Gastrocnemius medialis (tissue), 4 donors: ENCODE results near the gene CAPZA2. TPM values are rescaled to one million over a fixed set of nuclear protein-coding genes. Genes with fewer than 3 reads are reported as not detected.

Source experiments
- ATAC-seq, 2 donors: fragments of 150-250 bp; one replicate each; pipeline ENCODE4 v1.9.1; 2016
- DNase-seq, 2 donors: peaks; one replicate each; pipeline ENCODE4 v3.0.0-alpha.2; 2019
- H3K27ac ChIP-seq, 4 donors: fragments of 200-600 bp; sonication (generic); 1 replicate in 1 of 4; 2 replicates in 3 of 4; pipeline ENCODE4 v1.5.1; 2016 to 2018; ENCODE audit warnings: mild to moderate bottlenecking in 2 of 4, moderate library complexity in 1 of 4
- H3K27me3 ChIP-seq, 3 donors: fragments of 200-600 bp; sonication (generic) in 2 of 3; 1 replicate in 1 of 3; 2 replicates in 2 of 3; pipeline versions ENCODE4 v1.5.1 to v1.6.0; 2016 to 2019; ENCODE audit warnings: mild to moderate bottlenecking in 1 of 3, moderate library complexity in 1 of 3
- H3K36me3 ChIP-seq, 2 donors: fragments of 200-600 bp; sonication (generic) in 1 of 2; one replicate each; pipeline ENCODE4 v1.5.1; 2017 to 2018
- H3K4me1 ChIP-seq, 2 donors: fragments of 200-600 bp; sonication (generic) in 1 of 2; one replicate each; pipeline ENCODE4 v1.5.1; 2016 to 2017; ENCODE audit warnings: mild to moderate bottlenecking in 2 of 2
- H3K4me3 ChIP-seq, 4 donors: fragments of 200-600 bp; sonication (generic) in 3 of 4; 1 replicate in 1 of 4; 2 replicates in 3 of 4; pipeline ENCODE4 v1.5.1; 2016 to 2019; ENCODE audit warnings: mild to moderate bottlenecking in 2 of 4
- H3K9me3 ChIP-seq, 3 donors: fragments of 200-600 bp; sonication (generic) in 2 of 3; 1 replicate in 1 of 3; 2 replicates in 2 of 3; pipeline ENCODE4 v1.5.1; 2016 to 2019
- CTCF ChIP-seq, 5 experiments: fragments of 450-650 bp in 3 of 5; fragments of 200-600 bp in 2 of 5; sonication (generic) in 2 of 5; IDR thresholded peaks in 4 of 5; conservative IDR thresholded peaks in 1 of 5; 1 replicate in 4 of 5; 2 replicates in 1 of 5; pipeline ENCODE4 v1.5.1; 2016 to 2019; ENCODE audit warnings: antibody characterized with exemption in 5 of 5, mild to moderate bottlenecking in 3 of 5, moderate library complexity in 3 of 5
- POLR2A ChIP-seq, 2 donors: fragments of 450-650 bp; IDR thresholded peaks; one replicate each; pipeline ENCODE4 v1.6.1; 2017; ENCODE audit warnings: antibody characterized with exemption in 2 of 2, mild to moderate bottlenecking in 2 of 2, moderate library complexity in 2 of 2
- in situ Hi-C, 4 donors: fragments of 200-750 bp; cut with MboI; loops; one replicate each; pipeline versions ENCODE4 v1.15.0 to v1.8.0; 2017; ENCODE audit warnings: low sequenced_read_pairs in 4 of 4
- intact Hi-C: fragments of 100-400 bp; cut with DNase I; formaldehyde crosslinking; loops from one replicate; pipeline ENCODE4 v1.15.1; 2023; ENCODE audit warnings: low total_unique reads
- total RNA-seq, 4 donors: library from RNA; depleted of rRNA; stranded (reverse); fragments of >200 nt; gene quantifications; one replicate each; pipeline versions ENCODE4 v1.1.0 to v1.2.3, GENCODE V29; 2016

CAPZA2 gene
- total RNA-seq, 4 donors from 2014 or later = 110 to 158 (median 137) TPM

GRCh38 chr7:116951366-116952292 is 89.2 kb downstream of the CAPZA2 start:
- intact Hi-C loops (loop anchor here (2.0 to 10.0 kb wide), 4 partner anchors 71 to 319 kb away; partner anchors contain the start of genes CAPZA2 and MET), in situ Hi-C loops (loop anchor here in 1 of 4 donors (10.0 kb wide), 1 partner anchor 87 kb away; the partner anchor contains the start of gene CAPZA2)
- Histone ChIP-seq H3K27ac (peak overlapping the region in 3 of 4 donors; percentile 94 to 98 (median 95)), H3K36me3 (no peaks in the 10 kb centered on the region), H3K4me1 (peaks cover 28 to 32% of the 10 kb centered on the region in 2 donors), H3K9me3 (no peaks in the 10 kb centered on the region), H3K4me3 (peak overlapping the region in 2 of 4 donors; percentile 9 to 41), H3K27me3 (no peaks in the 10 kb centered on the region)
- no peak for DNase-seq
- ATAC-seq = no peak
- TF ChIP-seq CTCF (IDR thresholded peaks at IDR 0.05 in 4 of 5, conservative IDR thresholded peaks at IDR 0.05 in 1 of 5) (no peak), POLR2A (IDR thresholded peaks at IDR 0.05) (no peak)

GRCh38 chr7:116952635-116953371 is 90.4 kb downstream of the CAPZA2 start:
- Histone ChIP-seq H3K36me3 (no peaks in the 10 kb centered on the region), H3K4me3 (peak overlapping the region; percentile 74 to 88 (median 83)), H3K27ac (peak overlapping the region; percentile 94 to 98 (median 96)), H3K27me3 (no peaks in the 10 kb centered on the region), H3K9me3 (no peaks in the 10 kb centered on the region), H3K4me1 (peaks cover 29 to 33% of the 10 kb centered on the region in 2 donors)
- intact Hi-C loops = loop anchor here (1.0 to 10.0 kb wide), 5 partner anchors 23 to 321 kb away; partner anchors contain the start of genes CAPZA2 and MET
- TF ChIP-seq POLR2A (IDR thresholded peaks at IDR 0.05) (no peak), CTCF (IDR thresholded peaks at IDR 0.05 in 4 of 5, conservative IDR thresholded peaks at IDR 0.05 in 1 of 5) (no peak)
- in situ Hi-C loops = loop anchor here in 1 of 4 donors (10.0 kb wide), 1 partner anchor 88 kb away; the partner anchor contains the start of gene CAPZA2
- ATAC-seq = peak; percentile 10 to 12
- DNase-seq = peak; percentile 32 to 52

GRCh38 chr7:116953372-116953905 is 91.1 kb downstream of the CAPZA2 start, which contains the start of gene ST7:
ST7 (plus strand) TSS chr7:116953501; CDS start chr7:116953541, 40 bp downstream.
- H3K27ac ChIP-seq = peak within 1 kb of the TSS; percentile 94 to 98 (median 96)
- TF ChIP-seq CTCF (IDR thresholded peaks at IDR 0.05 in 4 of 5, conservative IDR thresholded peaks at IDR 0.05 in 1 of 5) = no peak
- TF ChIP-seq POLR2A (IDR thresholded peaks at IDR 0.05) = peak in 1 of 2 donors; percentile 79
- in situ Hi-C loops (loop anchor here in 1 of 4 donors (10.0 kb wide), 1 partner anchor 89 kb away; the partner anchor contains the start of gene CAPZA2), intact Hi-C loops (loop anchor here (1.0 to 10.0 kb wide), 5 partner anchors 23 to 321 kb away; partner anchors contain the start of genes CAPZA2 and MET)
- DNase-seq = peak; percentile 36 to 62
- H3K9me3 ChIP-seq = no peaks in the 10 kb centered on the region
- H3K36me3 ChIP-seq = no peaks in the 10 kb centered on the region
- H3K4me3 ChIP-seq = peak within 1 kb of the TSS; percentile 74 to 88 (median 83)
- peak; percentile 82 to 86 for ATAC-seq
- H3K27me3 ChIP-seq = no peaks in the 10 kb centered on the region
- H3K4me1 ChIP-seq = peaks cover 29 to 33% of the 10 kb centered on the region in 2 donors
